Urothelium cell line (cell line): ENCODE measurements around the gene SMURF1.

Experiments used
- DNase-seq: peaks from one replicate; pipeline ENCODE4 v3.0.0; 2011; ENCODE audit warnings: low spot score, mixed read lengths
- FAIRE-seq: peaks from 2 replicates; lab custom pipeline; 2011; peaks lifted over from hg19 to GRCh38; lab: Jason Lieb, UNC

The SMURF1 gene

GRCh38 chr7:99142727-99143520, 984 bp downstream of the SMURF1 start:
- DNase-seq: peak; percentile 97
- peak; percentile 93 for FAIRE-seq

- FAIRE-seq (peak; percentile 46), DNase-seq (peak; percentile 89)
Measured at GRCh38 chr7:99141841-99142726, 1.8 kb downstream of the SMURF1 start.

GRCh38 chr7:99141334-99141733, 2.6 kb downstream of the SMURF1 start:
- no peak for DNase-seq
- FAIRE-seq: no peak

GRCh38 chr7:99140813-99141212, 3.1 kb downstream of the SMURF1 start:
- peak; percentile 50 for FAIRE-seq

GRCh38 chr7:99139036-99139435, 4.9 kb downstream of the SMURF1 start:
- DNase-seq (no peak), FAIRE-seq (no peak)

More at GRCh38 chr7:99140813-99141212, 3.1 kb downstream of the SMURF1 start:
- no peak for DNase-seq

- DNase-seq (no peak), FAIRE-seq (no peak)
Measured at GRCh38 chr7:99137411-99138180, 6.3 kb downstream of the SMURF1 start.

- DNase-seq: no peak
- no peak for FAIRE-seq
Measured at GRCh38 chr7:99135938-99136337, 8.0 kb downstream of the SMURF1 start.

- FAIRE-seq: no peak
- no peak for DNase-seq
Measured at GRCh38 chr7:99133766-99134564, 9.9 kb downstream of the SMURF1 start.

GRCh38 chr7:99132595-99133321, 11.2 kb downstream of the SMURF1 start:
- DNase-seq (no peak), FAIRE-seq (no peak)

GRCh38 chr7:99131290-99131689, 12.6 kb downstream of the SMURF1 start:
- FAIRE-seq (no peak), DNase-seq (no peak)

GRCh38 chr7:99129536-99129935, 14.4 kb downstream of the SMURF1 start:
- DNase-seq (no peak), FAIRE-seq (no peak)

GRCh38 chr7:99129001-99129400, 14.9 kb downstream of the SMURF1 start:
- DNase-seq: no peak
- no peak for FAIRE-seq

GRCh38 chr7:99128076-99128950, 15.6 kb downstream of the SMURF1 start:
- DNase-seq (no peak), FAIRE-seq (no peak)

GRCh38 chr7:99127636-99128035, 16.3 kb downstream of the SMURF1 start:
- FAIRE-seq: no peak
- DNase-seq: no peak

- FAIRE-seq: no peak
Measured at GRCh38 chr7:99126921-99127553, 16.9 kb downstream of the SMURF1 start.

GRCh38 chr7:99125505-99125865, 18.4 kb downstream of the SMURF1 start:
- DNase-seq (no peak), FAIRE-seq (no peak)

More at GRCh38 chr7:99126921-99127553, 16.9 kb downstream of the SMURF1 start:
- DNase-seq: no peak

GRCh38 chr7:99124751-99125504, 19.0 kb downstream of the SMURF1 start:
- FAIRE-seq (no peak), DNase-seq (no peak)
